H1 (cell line): ENCODE data around the gene FPR2. TPM values are rescaled to one million over a fixed set of nuclear protein-coding genes. Genes with fewer than 3 reads are reported as not detected.

Experiments
- CTCF ChIA-PET: fragments of 300-600 bp; sonication (Branson Sonifier 250); formaldehyde crosslinking; loops from one replicate; lab custom pipeline; 2021; ENCODE audit not compliant: partially characterized antibody; lab: Charles Lee
- POLR2A ChIA-PET: fragments of 300-600 bp; sonication (Branson Sonifier 250); formaldehyde crosslinking; loops from one replicate; lab custom pipeline; 2021; ENCODE audit warnings: inconsistent platforms; ENCODE audit not compliant: partially characterized antibody; lab: Charles Lee
- DNase-seq, 2 experiments: peaks; one replicate each; pipeline versions ENCODE4 v3.0.0 to v3.0.0-alpha.2; 2010 to 2022; ENCODE audit warnings: low spot score in 2 of 2, low read depth in 1 of 2, mixed read lengths in 1 of 2
- FAIRE-seq: peaks from 2 replicates; lab custom pipeline; 2011; peaks lifted over from hg19 to GRCh38; lab: Jason Lieb, UNC
- H2AFZ ChIP-seq: 2 replicates; pipeline ENCODE4 v1.8.1; 2012; ENCODE audit warnings: low read length, inconsistent platforms
- H2AK5ac ChIP-seq: 2 replicates; pipeline ENCODE4 v1.6.1; 2013; ENCODE audit warnings: low read depth, low read length
- H2BK120ac ChIP-seq: replicated peaks from 2 replicates; pipeline ENCODE3; 2013; ENCODE audit warnings: low read depth, low read length, inconsistent platforms
- H2BK12ac ChIP-seq: 2 replicates; pipeline ENCODE4 v1.6.1; 2013; ENCODE audit warnings: low read depth, low read length
- H2BK15ac ChIP-seq: 2 replicates; pipeline ENCODE4 v1.6.1; 2013; ENCODE audit warnings: low read length
- H2BK20ac ChIP-seq: 2 replicates; pipeline ENCODE4 v1.6.1; 2013; ENCODE audit warnings: low read length
- H2BK5ac ChIP-seq: 2 replicates; pipeline ENCODE4 v1.6.1; 2013; ENCODE audit warnings: low read depth, low read length
- H3K14ac ChIP-seq: 2 replicates; pipeline ENCODE4 v1.6.1; 2013; ENCODE audit warnings: inconsistent platforms; ENCODE audit not compliant: insufficient read length
- H3K18ac ChIP-seq: 2 replicates; pipeline ENCODE4 v1.6.1; 2013; ENCODE audit warnings: low read length; ENCODE audit errors: extremely low read depth
- H3K23ac ChIP-seq: 2 replicates; pipeline ENCODE4 v1.6.1; 2013; ENCODE audit warnings: inconsistent platforms; ENCODE audit not compliant: insufficient read length
- H3K23me2 ChIP-seq: 2 replicates; pipeline ENCODE4 v1.6.1; 2013; ENCODE audit warnings: low read depth, low read length
- H3K27ac ChIP-seq: 2 replicates; pipeline ENCODE4 v1.6.1; 2011; ENCODE audit warnings: low read depth, low read length, inconsistent platforms
- H3K27me3 ChIP-seq, 4 experiments: replicated peaks in 1 of 4; 1 replicate in 1 of 4; 2 replicates in 3 of 4; pipeline versions ENCODE4 v1.6.1 to v1.8.1; 2011 to 2013; ENCODE audit warnings: low read length in 3 of 4, mild to moderate bottlenecking in 3 of 4, inconsistent platforms in 2 of 4, mixed read lengths in 2 of 4, moderate library complexity in 1 of 4; ENCODE audit not compliant: control insufficient read depth in 3 of 4, insufficient read depth in 3 of 4; ENCODE audit errors: extremely low read depth in 1 of 4
- H3K36me3 ChIP-seq, 4 experiments: 2 replicates each; pipeline versions ENCODE4 v1.6.1 to v1.8.1; 2011 to 2013; ENCODE audit warnings: mild to moderate bottlenecking in 4 of 4, low read length in 3 of 4, moderate library complexity in 2 of 4, control low read depth in 1 of 4, inconsistent platforms in 1 of 4; ENCODE audit not compliant: insufficient read depth in 4 of 4, control insufficient read depth in 2 of 4
- H3K4ac ChIP-seq: replicated peaks from 2 replicates; pipeline ENCODE3; 2013; ENCODE audit warnings: low read length, low read depth, mixed read lengths, inconsistent platforms; ENCODE audit not compliant: insufficient read length
- H3K4me1 ChIP-seq, 4 experiments: replicated peaks in 1 of 4; 1 replicate in 1 of 4; 2 replicates in 3 of 4; pipeline versions ENCODE4 v1.6.1 to v1.8.1; 2011 to 2013; ENCODE audit warnings: low read length in 3 of 4, inconsistent platforms in 2 of 4, mixed read lengths in 1 of 4; ENCODE audit not compliant: insufficient read depth in 4 of 4, control insufficient read depth in 3 of 4
- H3K4me2 ChIP-seq, 2 experiments: 2 replicates each; pipeline versions ENCODE4 v1.6.1 to v1.8.1; 2011 to 2013; ENCODE audit warnings: low read depth in 2 of 2, low read length in 2 of 2, control low read depth in 1 of 2, inconsistent platforms in 1 of 2, mild to moderate bottlenecking in 1 of 2; ENCODE audit not compliant: insufficient read depth in 1 of 2
- H3K4me3 ChIP-seq, 4 experiments: fragments of 200-600, 300-600 bp in 1 of 4; sonication (generic), shearing (Covaris generic), sonication (Bioruptor Twin) in 1 of 4; 2 replicates each; pipeline versions ENCODE4 v1.5.1 to v1.8.1; 2011 to 2016; ENCODE audit warnings: low read length in 4 of 4, low read depth in 3 of 4, control low read depth in 2 of 4, inconsistent platforms in 2 of 4, mild to moderate bottlenecking in 2 of 4, mixed read lengths in 1 of 4, moderate library complexity in 1 of 4; ENCODE audit not compliant: insufficient read depth in 2 of 4; ENCODE audit errors: extremely low read depth in 1 of 4
- H3K56ac ChIP-seq: replicated peaks from 2 replicates; pipeline ENCODE3; 2013; ENCODE audit warnings: low read depth, mild to moderate bottlenecking, mixed read lengths, low read length, inconsistent platforms; ENCODE audit not compliant: insufficient read length
- H3K79me1 ChIP-seq: 2 replicates; pipeline ENCODE4 v1.6.1; 2013; ENCODE audit warnings: low read depth, low read length, control low read depth
- H3K79me2 ChIP-seq, 2 experiments: 2 replicates each; pipeline versions ENCODE4 v1.6.1 to v1.8.1; 2012 to 2013; ENCODE audit warnings: low read length in 2 of 2, mild to moderate bottlenecking in 2 of 2, inconsistent platforms in 1 of 2; ENCODE audit not compliant: insufficient read depth in 2 of 2, control insufficient read depth in 1 of 2
- H3K9ac ChIP-seq, 4 experiments: replicated peaks in 1 of 4; 1 replicate in 1 of 4; 2 replicates in 3 of 4; pipeline versions ENCODE4 v1.6.1 to v1.8.1; 2011 to 2013; ENCODE audit warnings: low read depth in 3 of 4, low read length in 3 of 4, control low read depth in 2 of 4, mild to moderate bottlenecking in 2 of 4, moderate library complexity in 2 of 4, inconsistent platforms in 1 of 4; ENCODE audit errors: extremely low read depth in 1 of 4
- H3K9me3 ChIP-seq, 2 experiments: 2 replicates each; pipeline versions ENCODE4 v1.6.1 to v1.8.1; 2012 to 2013; ENCODE audit warnings: mild to moderate bottlenecking in 2 of 2, moderate library complexity in 2 of 2, control low read depth in 1 of 2, inconsistent platforms in 1 of 2, low read depth in 1 of 2, low read length in 1 of 2, mixed read lengths in 1 of 2; ENCODE audit not compliant: insufficient read depth in 2 of 2
- H4K20me1 ChIP-seq, 2 experiments: replicated peaks in 1 of 2; 2 replicates each; pipeline versions ENCODE3 to v1.8.1; 2011 to 2013; ENCODE audit warnings: inconsistent platforms in 2 of 2, low read length in 2 of 2, mild to moderate bottlenecking in 1 of 2; ENCODE audit not compliant: insufficient read depth in 2 of 2, control insufficient read depth in 1 of 2
- H4K5ac ChIP-seq: 2 replicates; pipeline ENCODE4 v1.6.1; 2013; ENCODE audit warnings: low read length, low read depth, mixed read lengths, inconsistent platforms; ENCODE audit not compliant: insufficient read length
- H4K8ac ChIP-seq: 2 replicates; pipeline ENCODE4 v1.8.0; 2013; ENCODE audit warnings: mild to moderate bottlenecking, moderate library complexity, low read length, inconsistent platforms; ENCODE audit not compliant: insufficient read depth; ENCODE audit errors: extremely low read depth
- H4K91ac ChIP-seq: replicated peaks from 2 replicates; pipeline ENCODE3; 2013; ENCODE audit warnings: low read length, mixed read lengths, inconsistent platforms; ENCODE audit not compliant: insufficient read length
- CEBPB ChIP-seq: IDR thresholded peaks from 2 replicates; pipeline ENCODE4 v1.6.1; 2012; ENCODE audit warnings: low read depth, low read length
- NANOG ChIP-seq: IDR thresholded peaks from 2 replicates; pipeline ENCODE4 v1.6.1; 2011; ENCODE audit warnings: low read length, low read depth, mild to moderate bottlenecking, inconsistent platforms; ENCODE audit not compliant: insufficient read depth, poor library complexity, severe bottlenecking
- PHF8 ChIP-seq: fragments of 200-600 bp; sonication (generic); conservative IDR thresholded peaks from 2 replicates; pipeline ENCODE4 v1.7.1; 2012; ENCODE audit warnings: low read depth, mild to moderate bottlenecking, inconsistent platforms, low read length, moderate library complexity
- RBBP5 ChIP-seq: IDR thresholded peaks from 2 replicates; pipeline ENCODE4 v1.7.1; 2012; ENCODE audit warnings: low read depth, mild to moderate bottlenecking, inconsistent platforms, low read length, moderate library complexity, borderline replicate concordance
- RNF2 ChIP-seq: fragments of 200-900, 300-1000 bp; sonication (generic); IDR thresholded peaks from 2 replicates; pipeline ENCODE4 v1.7.1; 2016; ENCODE audit warnings: borderline replicate concordance, low read depth, mild to moderate bottlenecking, antibody characterized with exemption, low read length; ENCODE audit not compliant: poor library complexity, severe bottlenecking; ENCODE audit errors: missing control alignments
- SP2 ChIP-seq: IDR thresholded peaks from 2 replicates; pipeline ENCODE4 v1.6.1; 2012; ENCODE audit warnings: mild to moderate bottlenecking, low read length, inconsistent platforms
- SRF ChIP-seq: IDR thresholded peaks from 2 replicates; pipeline ENCODE4 v1.6.1; 2011; ENCODE audit warnings: mild to moderate bottlenecking, low read depth, low read length, moderate library complexity
- SUZ12 ChIP-seq: fragments of 200-600 bp; sonication (generic); IDR thresholded peaks from 2 replicates; pipeline ENCODE4 v1.6.1; 2012; ENCODE audit warnings: mild to moderate bottlenecking, inconsistent platforms, low read length, moderate library complexity, mixed read lengths
- TAF7 ChIP-seq: optimal IDR thresholded peaks from 2 replicates; pipeline ENCODE3; 2011; ENCODE audit warnings: low read depth, mild to moderate bottlenecking, inconsistent platforms, low read length, moderate library complexity, borderline replicate concordance
- whole genome bisulfite sequencing, 2 experiments: shearing (Covaris generic) in 1 of 2; methylation state at CpG; one replicate each; pipeline versions ENCODE4 v1.1.6 to v1.1.7; 2013 to 2015; ENCODE audit warnings: low lambda C conversion rate in 2 of 2, mixed read lengths in 2 of 2, inconsistent platforms in 1 of 2, low coverage in 1 of 2, missing lambda C conversion rate in 1 of 2; ENCODE audit not compliant: insufficient replicate concordance in 2 of 2, insufficient coverage in 1 of 2, insufficient read length in 1 of 2; ENCODE audit errors: extremely low coverage in 1 of 2, missing lambda C conversion rate in 1 of 2; 5-methylcytosine and 5-hydroxymethylcytosine counted together
- polyA plus RNA-seq, 7 experiments: library from polyadenylated mRNA; depleted of rRNA in 3 of 7; stranded (reverse) in 5 of 7; unstranded in 2 of 7; fragments of >200 nt in 5 of 7; fragments of 200-250 nt in 2 of 7; gene quantifications; 1 replicate in 5 of 7; 2 replicates in 1 of 7; 4 replicates in 1 of 7; pipeline versions ENCODE4 v1.2.1 to v1.2.3, GENCODE V29; 2011 to 2013; ENCODE audit warnings: missing spikeins in 2 of 7, mixed read lengths in 2 of 7
- total RNA-seq: library from RNA; stranded (reverse); fragmentation: NEBNext Ultra II Directional; extraction: Animal tissue kit (Norgen Biotek cat#: 25700); gene quantifications from 2 replicates; pipeline ENCODE4 v1.2.1, GENCODE V29; 2021

FPR2 gene
- total and polyA plus RNA-seq, 2 of the 8 experiments (the other 6 are each of a cell fraction or from before 2014, with no cell fraction given) = 0.17 TPM; not detected in 1

DNA sequence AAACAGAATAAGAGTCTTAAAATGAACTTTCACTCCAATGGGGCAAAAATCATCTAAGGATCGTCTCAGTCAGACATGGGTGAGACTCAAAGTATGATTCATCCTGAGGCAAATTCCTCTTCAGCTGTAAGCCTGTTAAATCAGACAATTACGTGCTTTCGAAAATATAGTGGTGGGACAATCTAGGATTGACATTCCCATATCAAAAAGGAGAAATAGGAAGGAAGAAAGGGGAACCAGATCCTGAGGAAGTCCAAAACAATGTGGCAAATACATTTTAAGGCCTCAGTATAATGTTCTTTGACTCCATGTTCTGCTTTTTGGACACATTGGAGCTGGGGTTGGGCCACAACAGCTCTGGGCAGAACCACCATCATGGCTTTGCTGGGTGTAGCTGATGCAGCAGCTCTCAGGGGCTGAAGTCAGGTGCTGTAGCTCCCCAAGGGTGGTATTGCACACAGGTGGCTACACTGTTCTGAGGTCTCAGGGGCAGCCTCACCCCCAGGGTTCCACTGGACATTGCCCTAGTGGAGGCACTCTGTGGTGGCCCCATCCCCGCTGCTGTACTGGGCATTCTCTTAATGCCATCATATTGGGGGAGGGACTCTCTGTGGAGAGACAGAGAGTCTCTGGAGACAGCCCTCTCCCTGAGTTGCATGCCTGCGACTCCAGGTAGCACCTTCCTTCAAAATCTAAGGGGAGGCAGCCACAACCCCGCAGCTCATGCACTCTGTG is 28.2 kb downstream of the FPR2 start:
- no peaks in the 10 kb centered on the region for H3K79me1 ChIP-seq
- no peak overlapping the region for H3K14ac ChIP-seq
- no peak overlapping the region for H3K23ac ChIP-seq
- ChIA-PET POLR2A (no interaction called here), CTCF (no interaction called here)
- no peak overlapping the region for H2BK15ac ChIP-seq
- no peak overlapping the region for H4K5ac ChIP-seq
- H2AFZ ChIP-seq = no peak overlapping the region
- no peaks in the 10 kb centered on the region for H3K4me1 ChIP-seq
- DNase-seq = no peak
- H3K9ac ChIP-seq = no peak overlapping the region
- no peaks in the 10 kb centered on the region for H4K20me1 ChIP-seq
- H2BK20ac ChIP-seq = no peak overlapping the region
- no peak overlapping the region for H3K18ac ChIP-seq
- H3K27me3 ChIP-seq = no peaks in the 10 kb centered on the region
- no peak overlapping the region for H2BK12ac ChIP-seq
- FAIRE-seq = no peak
- no peak overlapping the region for H2BK5ac ChIP-seq
- H2BK120ac ChIP-seq = no peak overlapping the region
- no peak overlapping the region; the same call in 1 of the 2 replicates for H4K8ac ChIP-seq
- no peak overlapping the region for H3K27ac ChIP-seq
- H3K36me3 ChIP-seq = no peaks in the 10 kb centered on the region
- 82% methylated on average over 6 of the region's 6 CpGs; no CpG with 5 or more reads in 1 of the 2 experiments for WGBS, 2 experiments
- no peak overlapping the region for H3K4me2 ChIP-seq
- H3K4ac ChIP-seq = no peak overlapping the region
- H2AK5ac ChIP-seq = no peak overlapping the region
- H3K4me3 ChIP-seq = no peak overlapping the region
- H3K9me3 ChIP-seq = peaks cover 6 to 13% of the 10 kb centered on the region in 2 experiments; a peak in 3 of 4 replicates
- no peaks in the 10 kb centered on the region; the same call in 1 of the 2 replicates for H3K23me2 ChIP-seq
- no peak overlapping the region for H3K56ac ChIP-seq
- no peaks in the 10 kb centered on the region for H3K79me2 ChIP-seq
- H4K91ac ChIP-seq = no peak overlapping the region
- TF ChIP-seq TAF7 (no peak), RNF2 (no peak), SRF (no peak), PHF8 (no peak), NANOG (no peak), RBBP5 (no peak), SP2 (no peak), SUZ12 (no peak), CEBPB (no peak)
